GM12892 (cell line): ENCODE measurements around the gene EML4.

Experiments used
- POLR2A ChIP-seq: IDR thresholded peaks from 2 replicates; pipeline ENCODE4 v1.6.1; 2011; ENCODE audit warnings: low read depth, low read length, control low read depth
- POLR2AphosphoS5 ChIP-seq: IDR thresholded peaks from 2 replicates; pipeline ENCODE4 v1.6.1; 2011; ENCODE audit warnings: low read depth, low read length, control low read depth

GRCh38 chr2:42268528-42269151 lies 99.5 kb downstream of the EML4 start:
- TF ChIP-seq POLR2AphosphoS5, result no peak
- TF ChIP-seq POLR2A, result no peak
